Tibial nerve (tissue), 3 donors: ENCODE results near the gene UGT1A6.

ENCODE experiments used
- CTCF ChIP-seq, 5 experiments: fragments of 200-600 bp in 3 of 5; fragments of 450-650 bp in 2 of 5; sonication (generic) in 3 of 5; IDR thresholded peaks; one replicate each; pipeline ENCODE4 v1.5.1; 2016 to 2019; ENCODE audit warnings: antibody characterized with exemption in 5 of 5, mild to moderate bottlenecking in 3 of 5, moderate library complexity in 2 of 5
- POLR2A ChIP-seq, 2 donors: fragments of 450-650 bp; IDR thresholded peaks; one replicate each; pipeline ENCODE4 v1.6.1; 2017; ENCODE audit warnings: antibody characterized with exemption in 2 of 2, mild to moderate bottlenecking in 2 of 2, moderate library complexity in 2 of 2

- TF ChIP-seq CTCF (IDR thresholded peaks at IDR 0.05) = no peak
- TF ChIP-seq POLR2A (IDR thresholded peaks at IDR 0.05) = no peak
Measured at GRCh38 chr2:233792720-233793119, 100.0 kb downstream of the UGT1A6 start.
